OCI-LY1 (cell line): ENCODE measurements around the gene WFS1.

Experiments
- H2AFZ ChIP-seq: fragments of 200-600 bp; sonication (generic), shearing (Covaris generic); 2 replicates; pipeline ENCODE4 v1.6.0; 2014; ENCODE audit warnings: antibody characterized with exemption, mild to moderate bottlenecking, low read length
- H3F3A ChIP-seq: fragments of 200-600 bp; sonication (generic), shearing (Covaris generic); 2 replicates; pipeline ENCODE4 v1.6.0; 2014; ENCODE audit warnings: mild to moderate bottlenecking, antibody characterized with exemption, low read length, moderate library complexity; ENCODE audit not compliant: insufficient read depth
- H3K27ac ChIP-seq: fragments of 200-600 bp; sonication (generic); 2 replicates; pipeline ENCODE4 v1.5.1; 2014; ENCODE audit warnings: low read length, mixed run types, mild to moderate bottlenecking, low read depth; ENCODE audit not compliant: poor library complexity, severe bottlenecking
- H3K27me3 ChIP-seq: fragments of 200-600 bp; sonication (generic); 2 replicates; pipeline ENCODE4 v1.6.0; 2014; ENCODE audit warnings: antibody characterized with exemption, mild to moderate bottlenecking, low read length, moderate library complexity; ENCODE audit not compliant: insufficient read depth
- H3K36me3 ChIP-seq: fragments of 200-600 bp; sonication (generic); 2 replicates; pipeline ENCODE4 v1.6.1; 2014; ENCODE audit warnings: mild to moderate bottlenecking, antibody characterized with exemption, low read length, moderate library complexity, mixed read lengths; ENCODE audit not compliant: insufficient read depth
- H3K4me1 ChIP-seq: fragments of 200-600 bp; sonication (generic); 2 replicates; pipeline ENCODE4 v1.5.1; 2014; ENCODE audit warnings: mild to moderate bottlenecking, low read length, moderate library complexity; ENCODE audit not compliant: insufficient read depth, severe bottlenecking
- H3K4me2 ChIP-seq: fragments of 200-600 bp; sonication (generic), shearing (Covaris generic); 2 replicates; pipeline ENCODE4 v1.6.1; 2014; ENCODE audit warnings: low read length
- H3K4me3 ChIP-seq: fragments of 200-600 bp; sonication (generic); 2 replicates; pipeline ENCODE4 v1.5.1; 2014; ENCODE audit warnings: low read length, low read depth, mild to moderate bottlenecking, mixed read lengths; ENCODE audit not compliant: poor library complexity, severe bottlenecking
- H3K79me2 ChIP-seq: fragments of 200-600 bp; shearing (Covaris generic); 2 replicates; pipeline ENCODE4 v1.6.1; 2016; ENCODE audit warnings: mixed run types, low read length, mixed read lengths; ENCODE audit not compliant: insufficient read depth
- H3K9ac ChIP-seq: fragments of 200-600 bp; sonication (generic), shearing (Covaris generic); 2 replicates; pipeline ENCODE4 v1.6.1; 2014; ENCODE audit warnings: mild to moderate bottlenecking, low read length, mixed read lengths
- H3K9me2 ChIP-seq: fragments of 200-600 bp; sonication (generic), shearing (Covaris generic); 2 replicates; pipeline ENCODE4 v1.6.1; 2014; ENCODE audit warnings: low read depth, mild to moderate bottlenecking, low read length, mixed read lengths
- H3K9me3 ChIP-seq: fragments of 200-600 bp; shearing (Covaris generic); 2 replicates; pipeline ENCODE4 v1.6.1; 2014; ENCODE audit warnings: low read length, mixed read lengths
- H4K20me1 ChIP-seq: fragments of 200-600 bp; sonication (generic), shearing (Covaris generic); 2 replicates; pipeline ENCODE4 v1.6.0; 2016; ENCODE audit warnings: mild to moderate bottlenecking, low read length; ENCODE audit not compliant: insufficient read depth
- CTCF ChIP-seq: fragments of 200-600 bp; sonication (generic), shearing (Covaris generic); IDR thresholded peaks from 2 replicates; pipeline ENCODE4 v1.5.1; 2017; ENCODE audit warnings: mild to moderate bottlenecking, antibody characterized with exemption, low read length, moderate library complexity, mixed read lengths
- EZH2 ChIP-seq: fragments of 200-600 bp; sonication (generic), shearing (Covaris generic); IDR thresholded peaks from 2 replicates; pipeline ENCODE4 v1.8.0; 2017; ENCODE audit warnings: borderline replicate concordance, mixed run types, mild to moderate bottlenecking, antibody characterized with exemption, low read length, moderate library complexity, mixed read lengths

WFS1 gene

GRCh38 chr4:6352031-6352692, 82.5 kb downstream of the WFS1 start:
- Histone ChIP-seq H3K79me2 (no peaks in the 10 kb centered on the region), H2AFZ (no peak overlapping the region), H3K36me3 (no peaks in the 10 kb centered on the region), H3K27me3 (no peaks in the 10 kb centered on the region), H3F3A (no peaks in the 10 kb centered on the region), H3K9me3 (no peaks in the 10 kb centered on the region), H3K4me1 (no peaks in the 10 kb centered on the region), H3K9me2 (no peaks in the 10 kb centered on the region), H4K20me1 (no peaks in the 10 kb centered on the region), H3K4me2 (no peak overlapping the region), H3K4me3 (no peak overlapping the region), H3K9ac (no peak overlapping the region), H3K27ac (no peak overlapping the region)
- TF ChIP-seq EZH2 = no peak
- TF ChIP-seq CTCF = no peak
